Measurements from ENCODE around the gene MYCBP2. TPM values are rescaled to one million over a fixed set of nuclear protein-coding genes. Genes with fewer than 3 reads are reported as not detected.
"Not testable (repeated sequence)": the region's sequence is repeated elsewhere in the genome, so short reads cannot be mapped to it uniquely, and the experiment has no call there.

Gene MYCBP2
- total RNA-seq, 2 donors from 2014 or later: 41.2 to 42.6 TPM

DNA sequence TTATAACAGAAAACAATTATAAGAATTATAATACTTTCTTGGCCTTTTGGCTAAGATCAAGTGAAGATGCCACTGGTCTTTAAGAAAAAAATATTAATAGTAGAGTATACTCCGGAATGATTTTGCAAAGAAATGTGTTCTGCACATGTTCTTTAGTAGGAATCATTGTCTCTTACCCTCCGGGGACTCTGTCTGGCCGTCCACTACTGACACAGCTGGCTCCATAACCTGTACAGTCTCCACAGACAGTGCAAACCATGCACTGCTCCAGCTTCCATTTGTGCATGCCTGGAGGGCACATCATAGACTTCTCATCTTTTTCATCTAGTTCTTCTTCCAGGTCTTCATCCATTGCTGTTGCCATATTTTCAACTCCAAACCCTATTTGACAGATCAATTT is 75.9 kb downstream of the MYCBP2 start:
- Histone ChIP-seq H3K4me1 (no peaks in the 10 kb centered on the region), H3K27ac (no peak overlapping the region), H3K9ac (ENCODE audit: low read depth in 2 of 2, low read length in 2 of 2) (no peak overlapping the region), H3K36me3 (no peaks in the 10 kb centered on the region), H3K9me3 (no peaks in the 10 kb centered on the region), H3K27me3 (no peaks in the 10 kb centered on the region), H3K4me3 (no peak overlapping the region)
- DNase-seq: no peak
- intact Hi-C loops (cut with DNase I): no loop called here
- TF ChIP-seq, protein P1, sequence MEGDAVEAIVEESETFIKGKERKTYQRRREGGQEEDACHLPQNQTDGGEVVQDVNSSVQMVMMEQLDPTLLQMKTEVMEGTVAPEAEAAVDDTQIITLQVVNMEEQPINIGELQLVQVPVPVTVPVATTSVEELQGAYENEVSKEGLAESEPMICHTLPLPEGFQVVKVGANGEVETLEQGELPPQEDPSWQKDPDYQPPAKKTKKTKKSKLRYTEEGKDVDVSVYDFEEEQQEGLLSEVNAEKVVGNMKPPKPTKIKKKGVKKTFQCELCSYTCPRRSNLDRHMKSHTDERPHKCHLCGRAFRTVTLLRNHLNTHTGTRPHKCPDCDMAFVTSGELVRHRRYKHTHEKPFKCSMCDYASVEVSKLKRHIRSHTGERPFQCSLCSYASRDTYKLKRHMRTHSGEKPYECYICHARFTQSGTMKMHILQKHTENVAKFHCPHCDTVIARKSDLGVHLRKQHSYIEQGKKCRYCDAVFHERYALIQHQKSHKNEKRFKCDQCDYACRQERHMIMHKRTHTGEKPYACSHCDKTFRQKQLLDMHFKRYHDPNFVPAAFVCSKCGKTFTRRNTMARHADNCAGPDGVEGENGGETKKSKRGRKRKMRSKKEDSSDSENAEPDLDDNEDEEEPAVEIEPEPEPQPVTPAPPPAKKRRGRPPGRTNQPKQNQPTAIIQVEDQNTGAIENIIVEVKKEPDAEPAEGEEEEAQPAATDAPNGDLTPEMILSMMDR (IDR thresholded peaks at IDR 0.05): no peak

DNA sequence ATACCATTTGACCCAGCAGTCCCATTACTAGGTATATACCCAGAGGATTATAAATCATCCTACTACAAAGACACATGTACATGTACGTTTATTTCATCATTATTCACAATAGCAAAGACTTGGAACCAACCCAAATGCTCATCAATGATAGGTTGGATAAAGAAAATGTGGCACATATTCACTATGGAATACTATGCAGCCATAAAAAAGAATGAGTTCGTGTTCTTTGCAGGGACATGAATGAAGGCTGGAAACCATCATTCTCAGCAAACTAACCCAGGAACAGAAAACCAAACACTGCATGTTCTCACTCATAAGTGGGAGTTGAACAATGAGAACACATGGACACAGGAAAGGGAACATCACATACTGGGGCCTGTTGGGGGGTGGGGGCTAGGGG is 81.7 kb downstream of the MYCBP2 start:
- H3K4me3 ChIP-seq; H3K9me3 ChIP-seq; H3K4me1 ChIP-seq; H3K9ac ChIP-seq (ENCODE audit: low read depth in 2 of 2, low read length in 2 of 2); H3K27me3 ChIP-seq; H3K27ac ChIP-seq; DNase-seq; H3K36me3 ChIP-seq; intact Hi-C loops (cut with DNase I): not testable (repeated sequence)

- H3K27me3 ChIP-seq: no peaks in the 10 kb centered on the region
- TF ChIP-seq, protein P1 (IDR thresholded peaks at IDR 0.05): no peak
- no peak for DNase-seq
- H3K36me3 ChIP-seq: peaks cover 6% of the 10 kb centered on the region
- intact Hi-C loops (cut with DNase I): no loop called here
- H3K9ac ChIP-seq (ENCODE audit: low read depth in 2 of 2, low read length in 2 of 2): no peak overlapping the region
- no peaks in the 10 kb centered on the region for H3K9me3 ChIP-seq
- H3K27ac ChIP-seq: no peak overlapping the region
- H3K4me3 ChIP-seq: no peak overlapping the region
- H3K4me1 ChIP-seq: no peaks in the 10 kb centered on the region
Observed at GRCh38 chr13:77239312-77239711, 87.6 kb downstream of the MYCBP2 start.

GRCh38 chr13:77235456-77236022 is 91.4 kb downstream of the MYCBP2 start:
- no peak overlapping the region for H3K27ac ChIP-seq
- H3K9ac ChIP-seq (ENCODE audit: low read depth in 2 of 2, low read length in 2 of 2): no peak overlapping the region
- H3K4me3 ChIP-seq: no peak overlapping the region
- TF ChIP-seq, protein P1 (IDR thresholded peaks at IDR 0.05): no peak
- no peaks in the 10 kb centered on the region for H3K27me3 ChIP-seq
- intact Hi-C loops (cut with DNase I): no loop called here
- no peaks in the 10 kb centered on the region for H3K36me3 ChIP-seq
- no peaks in the 10 kb centered on the region for H3K4me1 ChIP-seq
- no peaks in the 10 kb centered on the region for H3K9me3 ChIP-seq
- no peak for DNase-seq

GRCh38 chr13:77233159-77233558 is 93.7 kb downstream of the MYCBP2 start:
- H3K27ac ChIP-seq: no peak overlapping the region
- no peaks in the 10 kb centered on the region for H3K27me3 ChIP-seq
- H3K4me3 ChIP-seq: no peak overlapping the region
- intact Hi-C loops (cut with DNase I): no loop called here
- DNase-seq: no peak
- no peaks in the 10 kb centered on the region for H3K36me3 ChIP-seq
- H3K9ac ChIP-seq (ENCODE audit: low read depth in 2 of 2, low read length in 2 of 2): no peak overlapping the region
- no peaks in the 10 kb centered on the region for H3K4me1 ChIP-seq
- no peaks in the 10 kb centered on the region for H3K9me3 ChIP-seq
- TF ChIP-seq, protein P1 (IDR thresholded peaks at IDR 0.05): no peak

DNA sequence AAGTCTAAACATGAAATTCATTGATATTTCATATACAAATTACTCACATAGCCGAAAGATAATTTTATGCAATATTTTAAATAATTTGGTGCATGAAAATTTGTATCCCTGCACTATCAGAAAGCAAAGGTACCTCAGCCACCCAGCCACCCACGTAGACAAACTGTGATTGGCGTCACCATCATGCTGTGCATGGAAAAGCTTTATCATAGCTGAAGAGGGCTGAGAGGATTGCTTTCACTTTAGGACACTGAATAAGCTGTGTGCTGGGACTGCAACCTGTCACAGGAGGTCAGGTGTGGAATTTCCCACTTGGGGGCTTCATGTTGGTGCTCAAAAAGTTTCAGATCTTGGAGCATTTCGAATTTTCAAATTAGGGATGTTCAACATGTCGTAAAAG is 96.3 kb downstream of the MYCBP2 start:
- TF ChIP-seq, protein P1 (IDR thresholded peaks at IDR 0.05): no peak
- Histone ChIP-seq H3K9ac (ENCODE audit: low read depth in 2 of 2, low read length in 2 of 2) (no peak overlapping the region), H3K27ac (no peak overlapping the region), H3K4me3 (no peak overlapping the region), H3K9me3 (no peaks in the 10 kb centered on the region), H3K4me1 (no peaks in the 10 kb centered on the region), H3K27me3 (no peaks in the 10 kb centered on the region), H3K36me3 (no peaks in the 10 kb centered on the region)
- DNase-seq: no peak
- intact Hi-C loops (cut with DNase I): no loop called here

All from colonic mucosa (tissue), 4 donors.